GM18909 (cell line): ENCODE results near the gene PTPRJ.
"Not testable (repeated sequence)": the region's sequence is repeated elsewhere in the genome, so short reads cannot be mapped to it uniquely, and the experiment has no call there.

Source experiments
- ATAC-seq: cut with Tn5 transposase; IDR thresholded peaks from one replicate; pipeline ENCODE4 v1.9.1; 2021; ENCODE audit warnings: mild to moderate bottlenecking; ENCODE audit not compliant: unreplicated experiment, poor library complexity

Gene PTPRJ

GRCh38 chr11:48134221-48134922 is 154.0 kb downstream of the PTPRJ start:
- no peak for ATAC-seq

DNA sequence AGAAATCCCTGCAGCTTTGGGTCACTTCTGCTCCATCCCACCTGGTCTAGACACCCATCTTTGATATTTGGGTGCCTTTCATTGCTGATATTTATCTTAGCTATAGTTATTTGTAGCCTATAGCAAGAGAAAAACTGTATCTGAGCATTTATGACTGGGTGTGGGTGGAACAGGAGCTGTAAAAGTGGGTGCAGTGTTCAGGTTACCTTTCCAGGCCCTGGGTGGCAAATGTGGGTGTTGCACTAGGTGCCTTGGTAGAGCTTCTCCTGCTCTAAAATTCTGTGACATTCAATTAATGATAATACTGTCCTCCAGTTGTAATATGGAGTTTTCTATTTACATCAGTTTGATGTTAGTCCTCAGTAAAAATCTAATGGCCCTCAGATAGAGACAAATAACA is 157.9 kb downstream of the PTPRJ start:
- ATAC-seq: no peak

DNA sequence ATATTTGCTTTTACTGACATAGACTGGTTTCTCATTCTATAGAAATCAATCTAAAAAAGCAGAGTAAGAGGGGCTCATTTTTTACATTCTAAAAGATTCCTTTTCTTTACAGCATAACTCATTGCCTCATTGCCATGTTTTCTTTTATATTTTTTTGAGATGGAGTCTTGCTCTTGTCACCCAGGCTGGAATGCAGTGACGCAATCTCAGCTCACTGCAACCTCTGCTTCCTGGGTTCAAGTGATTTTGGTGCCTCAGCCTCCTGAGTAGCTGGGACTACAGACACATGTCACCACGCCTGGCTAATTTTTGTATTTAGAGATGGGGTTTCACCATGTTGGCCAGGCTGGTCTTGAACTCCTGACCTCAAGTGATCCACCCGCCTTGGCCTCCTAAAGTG is 159.5 kb downstream of the PTPRJ start:
- ATAC-seq: not testable (repeated sequence)

GRCh38 chr11:48141475-48142122 is 161.2 kb downstream of the PTPRJ start:
- no peak for ATAC-seq

- no peak for ATAC-seq
These were observed 162.5 kb downstream of the PTPRJ start for GRCh38 chr11:48142889-48143288.

DNA sequence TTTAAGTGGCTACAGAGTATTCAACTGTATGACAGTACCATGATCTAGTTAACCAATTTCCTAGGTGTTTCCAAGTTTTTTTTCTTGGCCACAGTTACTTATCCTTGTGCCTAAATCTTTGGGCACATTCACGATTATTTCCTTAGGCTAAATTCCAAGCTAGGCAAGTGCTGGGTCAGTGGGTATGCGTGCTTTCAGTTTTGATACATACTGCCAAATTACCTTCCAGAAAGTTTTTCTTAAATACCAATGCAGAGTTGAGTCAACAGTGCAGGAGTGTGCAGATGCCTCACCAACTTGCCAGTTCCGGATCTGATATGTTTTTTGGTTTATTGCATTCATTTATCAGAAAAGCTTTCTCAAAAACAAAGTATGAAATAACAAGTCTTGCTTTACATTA is 168.4 kb downstream of the PTPRJ start:
- ATAC-seq: no peak

- ATAC-seq: no peak
These were observed 169.9 kb downstream of the PTPRJ start for GRCh38 chr11:48150213-48150612.

- ATAC-seq: no peak
These were observed 173.8 kb downstream of the PTPRJ start for GRCh38 chr11:48154151-48154550.

DNA sequence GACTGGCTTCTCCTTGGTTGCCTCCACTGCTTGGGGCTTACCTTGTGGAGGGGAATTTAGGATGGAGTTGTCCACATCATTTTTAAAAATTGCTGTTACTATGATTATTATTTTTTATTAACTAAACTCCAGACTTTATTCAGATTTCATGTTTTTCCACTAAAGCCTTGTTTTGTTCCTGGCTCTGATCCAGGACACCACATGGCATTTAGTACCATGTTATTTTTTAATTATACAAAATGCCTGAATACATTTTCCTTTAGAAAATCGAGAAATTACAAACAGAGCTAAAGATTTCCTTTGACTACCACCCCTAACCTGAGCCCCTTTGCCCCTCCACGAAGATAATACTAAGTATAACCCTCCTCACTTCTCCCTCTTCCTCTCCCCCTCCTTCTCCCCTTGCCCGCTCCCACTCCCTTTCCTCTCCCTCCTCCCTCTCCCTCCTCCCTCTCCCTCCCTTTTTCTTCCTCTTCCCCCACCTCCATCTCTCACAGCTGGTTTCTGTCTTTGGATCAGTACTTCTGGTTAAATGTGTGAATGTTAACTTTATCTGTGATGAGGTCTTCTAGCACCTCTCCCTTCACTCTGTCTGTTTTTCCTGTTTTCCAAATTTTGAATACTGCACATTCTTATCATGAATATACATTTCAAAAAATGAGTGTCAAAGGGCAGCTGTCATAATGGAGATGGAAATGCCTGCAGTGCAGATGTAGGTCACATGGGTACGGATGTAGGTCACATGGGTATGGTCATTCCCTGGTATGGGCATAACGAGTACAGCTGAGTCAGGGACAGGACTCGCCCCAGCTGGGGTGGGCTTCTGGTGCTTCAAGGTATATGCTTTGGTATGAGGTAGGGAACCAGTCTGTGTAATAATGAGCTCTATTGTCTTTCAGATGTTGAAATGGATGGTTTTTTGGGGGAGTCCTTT is 181.9 kb downstream of the PTPRJ start:
- no peak for ATAC-seq

DNA sequence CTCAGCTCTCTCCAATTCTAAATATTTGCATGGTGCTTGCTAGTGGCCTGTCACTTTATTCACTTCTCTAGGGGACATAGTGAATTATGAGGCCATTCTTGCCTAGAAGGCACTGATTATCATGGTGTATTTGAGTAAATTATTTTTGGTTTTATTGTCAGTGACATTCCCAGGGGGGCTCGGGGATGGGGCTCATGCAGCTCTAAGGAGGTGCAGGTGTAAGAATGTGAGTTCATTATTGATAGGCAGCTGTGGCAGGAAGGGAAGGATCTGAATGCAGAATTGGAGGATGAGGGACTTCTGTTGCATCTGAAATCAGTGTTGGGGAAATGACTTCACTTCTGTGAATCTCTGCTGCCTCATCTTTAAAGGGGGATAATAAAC is 182.5 kb downstream of the PTPRJ start:
- ATAC-seq: no peak

DNA sequence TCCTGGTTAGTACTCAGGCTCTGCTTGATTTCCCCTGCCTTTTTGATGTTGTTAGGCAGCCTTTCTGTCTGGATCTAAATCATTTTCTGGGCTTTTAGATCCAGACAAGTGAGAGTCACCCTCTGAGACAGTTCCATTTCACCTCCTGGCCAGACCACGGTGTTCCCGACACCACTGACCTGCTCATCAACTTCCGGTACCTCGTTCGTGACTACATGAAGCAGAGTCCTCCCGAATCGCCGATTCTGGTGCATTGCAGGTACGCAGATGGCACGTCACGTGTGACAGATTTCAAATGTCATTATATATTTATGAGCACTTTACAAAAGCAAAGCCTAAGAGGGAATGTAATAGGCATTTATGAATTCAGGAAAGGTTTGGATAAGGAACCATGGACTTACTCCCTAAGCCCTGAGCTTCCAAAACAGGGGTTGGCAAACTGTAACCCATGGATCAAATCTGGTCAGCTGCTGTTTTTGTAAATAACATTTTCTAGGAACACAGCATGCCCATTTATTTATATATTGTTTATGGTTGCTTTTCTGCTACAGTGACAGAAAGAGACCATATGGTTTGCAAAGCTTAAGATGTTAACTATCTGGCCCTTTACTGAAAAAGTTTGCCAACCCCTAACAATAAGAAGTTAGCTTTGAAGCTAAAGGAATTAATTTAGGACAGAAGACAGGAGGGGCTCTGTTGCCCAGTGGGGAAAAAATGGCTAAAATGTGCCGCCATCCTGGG is 183.2 kb downstream of the PTPRJ start:
- no peak for ATAC-seq

DNA sequence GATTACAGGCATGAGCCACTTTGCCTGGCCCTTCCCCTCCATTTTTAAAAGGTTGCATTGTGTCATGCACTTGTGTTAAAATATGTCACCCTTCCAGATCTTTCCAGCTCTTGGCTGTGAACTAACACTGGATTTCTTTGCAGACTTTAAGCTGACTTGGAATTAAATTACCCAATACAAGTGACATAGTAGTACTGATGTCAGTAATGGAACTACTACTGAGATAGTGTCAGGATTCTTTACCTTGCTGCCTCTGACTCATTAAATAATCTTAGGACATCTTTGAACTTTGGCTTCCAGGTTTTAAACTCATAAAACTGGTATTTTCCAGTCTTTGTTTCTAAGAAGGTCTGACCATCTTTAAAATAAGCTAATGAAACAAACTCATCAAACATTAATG is 184.5 kb downstream of the PTPRJ start:
- no peak for ATAC-seq

DNA sequence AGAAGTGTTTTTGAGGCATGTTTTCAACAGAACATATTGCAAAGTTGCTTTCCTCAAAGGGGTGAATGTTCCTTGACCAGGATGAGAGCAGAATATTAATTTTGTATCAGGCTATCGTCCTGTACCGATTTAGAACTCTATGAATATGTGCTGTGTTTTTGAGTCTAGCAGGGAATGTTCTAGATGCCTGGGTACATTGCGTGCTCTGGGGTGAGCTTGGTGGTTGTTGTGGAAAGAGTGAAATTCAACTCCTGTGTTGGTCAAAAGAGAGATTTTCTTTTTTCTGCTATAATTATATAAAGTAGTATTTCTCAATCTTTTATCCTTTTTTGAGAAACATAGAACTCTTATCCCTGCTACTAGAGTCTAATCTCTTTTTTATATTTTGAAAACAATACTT is 185.1 kb downstream of the PTPRJ start:
- ATAC-seq: no peak

- no peak for ATAC-seq
These were observed 187.0 kb downstream of the PTPRJ start for GRCh38 chr11:48167380-48167779.

DNA sequence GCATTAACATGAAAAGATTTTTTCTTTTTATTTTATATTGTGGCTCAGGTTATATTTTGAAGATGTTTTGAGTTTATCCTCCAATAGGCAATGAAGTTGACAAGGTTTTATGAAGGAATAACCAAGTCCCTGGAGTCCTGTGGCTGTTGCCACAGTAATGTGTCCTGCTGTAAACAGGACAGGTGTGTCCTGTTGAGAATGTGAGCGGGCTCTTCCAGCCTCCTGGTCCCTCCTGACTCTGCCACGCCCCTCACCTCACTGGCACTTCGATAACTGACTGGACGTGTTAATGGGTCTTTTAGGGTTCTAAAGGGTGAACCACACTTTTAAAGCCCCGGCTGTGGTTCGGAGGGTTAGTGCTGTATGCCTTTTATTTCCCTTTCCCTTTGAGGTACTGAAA is 188.5 kb downstream of the PTPRJ start:
- no peak for ATAC-seq

- no peak for ATAC-seq
These were observed 188.9 kb downstream of the PTPRJ start for GRCh38 chr11:48169259-48169658.

DNA sequence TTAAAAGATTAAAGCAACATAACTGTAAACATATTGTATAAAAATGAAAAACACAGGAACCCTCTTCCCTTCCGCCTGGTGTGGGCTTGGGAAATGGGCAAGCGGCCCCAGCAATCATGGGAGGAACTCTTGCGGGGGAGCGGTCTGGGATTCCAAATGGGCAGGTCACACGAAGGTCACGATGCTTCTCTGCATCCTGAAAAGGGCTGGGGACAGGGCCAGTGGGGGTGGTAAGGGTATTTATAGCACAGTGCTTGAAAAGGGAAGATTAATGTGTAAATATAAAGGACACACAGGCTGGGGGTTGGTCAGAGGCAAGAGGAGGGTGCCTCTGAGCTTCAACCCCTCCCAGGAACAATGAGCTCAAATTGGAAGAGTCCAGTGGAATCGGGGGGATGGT is 189.4 kb downstream of the PTPRJ start:
- ATAC-seq: no peak

DNA sequence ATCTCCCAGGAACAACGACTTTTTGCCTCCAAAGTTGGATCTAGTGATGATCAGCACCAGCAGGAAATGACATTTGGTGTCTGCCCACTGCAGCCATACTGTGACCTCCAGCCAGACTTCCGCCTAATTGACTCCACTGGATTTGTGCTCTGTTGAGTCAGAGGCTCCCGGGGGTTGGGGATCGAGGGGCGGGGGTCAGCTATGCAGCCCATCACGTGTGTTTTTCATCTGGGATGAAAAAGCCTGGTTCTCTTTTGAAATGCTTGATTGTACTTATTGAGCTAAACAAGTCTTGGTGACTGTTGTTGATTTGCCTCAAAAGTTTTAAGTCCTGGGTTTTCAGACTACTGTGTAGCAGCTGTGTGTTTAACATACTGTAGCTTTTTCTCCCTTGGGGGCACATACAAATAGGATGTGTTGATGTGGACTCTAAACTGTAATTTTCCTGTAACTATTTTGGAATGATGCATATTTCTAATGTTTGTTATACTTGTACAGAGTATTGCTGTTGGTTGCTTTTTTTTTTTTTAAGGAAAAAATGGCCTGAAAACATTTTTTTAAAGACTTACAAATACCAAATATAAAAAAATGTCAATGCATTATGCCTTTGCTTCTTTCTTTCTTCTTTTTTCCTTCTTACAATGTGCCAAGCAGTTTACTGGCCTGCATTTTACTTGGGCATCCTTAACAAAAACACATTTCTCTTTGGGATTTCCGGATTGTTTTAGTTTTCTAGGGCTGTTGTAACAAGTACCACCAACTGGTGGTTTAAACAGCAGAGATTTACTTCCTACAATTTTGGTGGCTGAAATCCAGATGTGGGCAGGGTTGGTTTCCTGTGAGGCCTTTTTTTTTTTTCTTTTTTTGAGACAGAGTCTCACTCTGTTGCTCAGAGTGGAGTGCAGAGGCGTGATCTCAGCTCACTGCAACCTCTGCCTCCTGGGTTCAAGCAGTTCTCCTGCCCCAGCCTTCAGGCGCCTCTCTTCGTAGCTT is 190.2 kb downstream of the PTPRJ start:
- ATAC-seq: no peak
